SK-N-SH (cell line): ENCODE data around the gene PADI4. TPM values are rescaled to one million over a fixed set of nuclear protein-coding genes. Genes with fewer than 3 reads are reported as not detected.

ENCODE experiments used
- CTCF ChIA-PET: fragments of 300-600, 350-600 bp; formaldehyde crosslinking; extraction: SDS; loops from one replicate; lab custom pipeline; 2021; lab: Yijun Ruan, JAX
- POLR2A ChIA-PET: fragments of 350-600 bp; sonication (Branson Sonifier 250); formaldehyde crosslinking; extraction: SDS; loops from one replicate; lab custom pipeline; 2020; ENCODE audit warnings: antibody characterized with exemption, inconsistent platforms; lab: Yijun Ruan, JAX
- DNase-seq: peaks from one replicate; pipeline ENCODE4 v3.0.0; 2012
- H2AFZ ChIP-seq: fragments of 200-600 bp; sonication (generic); 2 replicates; pipeline ENCODE4 v1.8.1; 2016; ENCODE audit warnings: antibody characterized with exemption, mild to moderate bottlenecking, low read depth
- H3F3A ChIP-seq: fragments of 200-600 bp; sonication (generic); replicated peaks from 2 replicates; pipeline ENCODE3; 2016; ENCODE audit warnings: antibody characterized with exemption, mild to moderate bottlenecking; ENCODE audit not compliant: insufficient read depth
- H3K27ac ChIP-seq, 2 experiments: fragments of 200-500 bp in 1 of 2; fragments of 200-600 bp in 1 of 2; sonication (Bioruptor generic) in 1 of 2; sonication (generic), shearing (Covaris generic) in 1 of 2; 2 replicates each; pipeline versions ENCODE4 v1.5.1 to v1.6.1; 2014 to 2016; ENCODE audit warnings: low read depth in 2 of 2, inconsistent platforms in 1 of 2, low read length in 1 of 2, mild to moderate bottlenecking in 1 of 2, mixed read lengths in 1 of 2
- H3K27me3 ChIP-seq: fragments of 200-600 bp; sonication (generic), shearing (Covaris generic); 2 replicates; pipeline ENCODE4 v1.6.1; 2016; ENCODE audit warnings: mixed run types; ENCODE audit not compliant: insufficient read depth
- H3K36me3 ChIP-seq, 2 experiments: fragments of 200-500 bp in 1 of 2; fragments of 200-600 bp in 1 of 2; sonication (Bioruptor generic) in 1 of 2; sonication (generic) in 1 of 2; replicated peaks in 1 of 2; 2 replicates each; pipeline versions ENCODE3 to v1.5.1; 2014 to 2016; ENCODE audit warnings: low read length in 1 of 2, mild to moderate bottlenecking in 1 of 2; ENCODE audit not compliant: insufficient read depth in 2 of 2, control insufficient read depth in 1 of 2
- H3K4me1 ChIP-seq, 2 experiments: fragments of 200-500 bp in 1 of 2; fragments of 200-600 bp in 1 of 2; sonication (Bioruptor generic) in 1 of 2; sonication (generic), shearing (Covaris generic) in 1 of 2; 2 replicates each; pipeline versions ENCODE4 v1.5.1 to v1.6.1; 2014 to 2016; ENCODE audit warnings: low read depth in 1 of 2, low read length in 1 of 2, mixed run types in 1 of 2; ENCODE audit not compliant: insufficient read depth in 2 of 2, control insufficient read depth in 1 of 2
- H3K4me2 ChIP-seq: fragments of 200-600 bp; sonication (generic), shearing (Covaris generic); 2 replicates; pipeline ENCODE4 v1.6.1; 2017; ENCODE audit warnings: mixed run types
- H3K4me3 ChIP-seq, 2 experiments: fragments of 200-500 bp in 1 of 2; fragments of 200-600 bp in 1 of 2; sonication (Bioruptor generic) in 1 of 2; sonication (generic), shearing (Covaris generic) in 1 of 2; 2 replicates each; pipeline versions ENCODE4 v1.5.1 to v1.8.1; 2014 to 2016; ENCODE audit warnings: low read depth in 2 of 2, inconsistent platforms in 1 of 2, low read length in 1 of 2, mild to moderate bottlenecking in 1 of 2, mixed read lengths in 1 of 2, moderate library complexity in 1 of 2
- H3K79me2 ChIP-seq: fragments of 200-600 bp; sonication (generic); 2 replicates; pipeline ENCODE4 v1.8.1; 2017; ENCODE audit warnings: mild to moderate bottlenecking; ENCODE audit not compliant: insufficient read depth
- H3K9ac ChIP-seq: fragments of 200-600 bp; sonication (generic); 2 replicates; pipeline ENCODE4 v1.6.1; 2017; ENCODE audit warnings: mixed run types
- H3K9me2 ChIP-seq: fragments of 200-600 bp; sonication (generic); 2 replicates; pipeline ENCODE4 v1.6.1; 2017; ENCODE audit warnings: mixed run types
- H3K9me3 ChIP-seq: fragments of 200-600 bp; sonication (generic); 2 replicates; pipeline ENCODE4 v1.6.1; 2017; ENCODE audit warnings: mixed run types, mild to moderate bottlenecking, moderate library complexity
- H4K20me1 ChIP-seq: fragments of 200-600 bp; sonication (generic); 2 replicates; pipeline ENCODE4 v1.6.1; 2017; ENCODE audit warnings: mild to moderate bottlenecking, mixed run types; ENCODE audit not compliant: insufficient read depth
- CHD2 ChIP-seq: fragments of 150-350 bp; IDR thresholded peaks from 2 replicates; pipeline ENCODE4 v1.6.1; 2018; ENCODE audit warnings: low read length; ENCODE audit not compliant: partially characterized antibody
- CTCF ChIP-seq: fragments of 200-600 bp; sonication (generic); IDR thresholded peaks from 2 replicates; pipeline ENCODE4 v1.6.1; 2017; ENCODE audit warnings: antibody characterized with exemption, mild to moderate bottlenecking, moderate library complexity
- ELF1 ChIP-seq: IDR thresholded peaks from 2 replicates; pipeline ENCODE4 v1.4.0; 2012
- EP300 ChIP-seq, 2 experiments: IDR thresholded peaks; 2 replicates each; pipeline versions ENCODE4 v1.4.0 to v1.6.1; 2012; ENCODE audit warnings: borderline replicate concordance in 1 of 2, low read depth in 1 of 2, low read length in 1 of 2
- EZH2phosphoT487 ChIP-seq: fragments of 200-600 bp; sonication (generic); IDR thresholded peaks from 2 replicates; pipeline ENCODE4 v1.6.1; 2017; ENCODE audit warnings: low read depth, mixed run types, mild to moderate bottlenecking, antibody characterized with exemption, moderate library complexity, borderline replicate concordance
- FOSL2 ChIP-seq: IDR thresholded peaks from 2 replicates; pipeline ENCODE4 v1.4.0; 2012; ENCODE audit warnings: low read depth, mild to moderate bottlenecking, moderate library complexity, borderline replicate concordance
- FOXJ3 ChIP-seq: sonication (generic); formaldehyde crosslinking; IDR thresholded peaks from 2 replicates; pipeline ENCODE4 v1.5.1; 2020; ENCODE audit warnings: mild to moderate bottlenecking, missing genetic modification reagents
- FOXM1 ChIP-seq: IDR thresholded peaks from 2 replicates; pipeline ENCODE4 v1.4.0; 2012; ENCODE audit warnings: low read depth, mild to moderate bottlenecking
- GABPA ChIP-seq: IDR thresholded peaks from 2 replicates; pipeline ENCODE4 v1.4.0; 2012; ENCODE audit warnings: low read depth, mild to moderate bottlenecking
- GATA2 ChIP-seq: sonication (generic); formaldehyde crosslinking; IDR thresholded peaks from 2 replicates; pipeline ENCODE4 v1.5.0; 2020; ENCODE audit warnings: mild to moderate bottlenecking, missing genetic modification reagents
- JUND ChIP-seq: IDR thresholded peaks from 2 replicates; pipeline ENCODE4 v1.4.0; 2012
- MAX ChIP-seq: IDR thresholded peaks from 2 replicates; pipeline ENCODE4 v1.4.0; 2012; ENCODE audit warnings: low read depth
- MEF2A ChIP-seq: IDR thresholded peaks from 2 replicates; pipeline ENCODE4 v1.4.0; 2012; ENCODE audit warnings: low read depth, borderline replicate concordance
- NFIC ChIP-seq: IDR thresholded peaks from 2 replicates; pipeline ENCODE4 v1.4.0; 2012; ENCODE audit warnings: borderline replicate concordance
- NRF1 ChIP-seq: IDR thresholded peaks from 2 replicates; pipeline ENCODE4 v1.6.1; 2012; ENCODE audit warnings: low read depth, mild to moderate bottlenecking, low read length
- RAD21 ChIP-seq: IDR thresholded peaks from 2 replicates; pipeline ENCODE4 v1.6.1; 2012; ENCODE audit warnings: mild to moderate bottlenecking, low read length
- RFX5 ChIP-seq: IDR thresholded peaks from 2 replicates; pipeline ENCODE4 v1.6.1; 2012; ENCODE audit warnings: mild to moderate bottlenecking, improper control_type of control experiment, low read length
- RXRA ChIP-seq: IDR thresholded peaks from 2 replicates; pipeline ENCODE4 v1.4.0; 2012; ENCODE audit warnings: low read depth, mild to moderate bottlenecking, borderline replicate concordance
- SMC3 ChIP-seq: IDR thresholded peaks from 2 replicates; pipeline ENCODE4 v1.6.1; 2012; ENCODE audit warnings: low read depth, low read length, improper control_type of control experiment
- TCF12 ChIP-seq: IDR thresholded peaks from 2 replicates; pipeline ENCODE4 v1.4.0; 2012
- TEAD4 ChIP-seq: IDR thresholded peaks from 2 replicates; pipeline ENCODE4 v1.4.0; 2012; ENCODE audit warnings: mild to moderate bottlenecking, borderline replicate concordance; ENCODE audit not compliant: insufficient read depth
- YY1 ChIP-seq: IDR thresholded peaks from 2 replicates; pipeline ENCODE4 v1.4.0; 2012; ENCODE audit warnings: low read depth, mild to moderate bottlenecking
- ZBTB33 ChIP-seq: IDR thresholded peaks from 2 replicates; pipeline ENCODE4 v1.4.0; 2012; ENCODE audit warnings: low read depth, borderline replicate concordance
- WGBS: methylation state at CpG from one replicate; pipeline ENCODE4 v1.1.6; 2017; ENCODE audit warnings: low lambda C conversion rate; 5-methylcytosine and 5-hydroxymethylcytosine counted together
- polyA plus RNA-seq, 3 experiments: library from polyadenylated mRNA; depleted of rRNA; stranded (reverse); fragments of >200 nt; gene quantifications; 2 replicates each; pipeline ENCODE4 v1.2.3, GENCODE V29; 2012

PADI4 gene
- polyA plus RNA-seq, 1 of the 3 experiments (the other 2 are of a cell fraction), result not detected

GRCh38 chr1:17375651-17376050 lies 67.7 kb downstream of the PADI4 start:
- Histone ChIP-seq H3K4me1 (no peaks in the 10 kb centered on the region), H3K9me2 (no peaks in the 10 kb centered on the region), H3K4me3 (no peak overlapping the region), H3K36me3 (no peaks in the 10 kb centered on the region), H3K27me3 (peaks cover 26% of the 10 kb centered on the region; the same call in 1 of the 2 replicates), H2AFZ (no peak overlapping the region), H3F3A (no peaks in the 10 kb centered on the region), H4K20me1 (no peaks in the 10 kb centered on the region), H3K4me2 (no peak overlapping the region), H3K9me3 (no peaks in the 10 kb centered on the region), H3K9ac (no peak overlapping the region), H3K79me2 (no peaks in the 10 kb centered on the region), H3K27ac (no peak overlapping the region)
- 76% methylated on average over 10 of the region's 10 CpGs for WGBS
- TF ChIP-seq JUND (no peak), RFX5 (no peak), RXRA (no peak), MEF2A (no peak), CTCF (no peak), TEAD4 (no peak), MAX (no peak), FOSL2 (no peak), EZH2phosphoT487 (no peak), SMC3 (no peak), ZBTB33 (no peak), RAD21 (no peak), GABPA (no peak), NFIC (no peak)
- DNase-seq, result no peak
- POLR2A ChIA-PET, result no interaction called here
- CTCF ChIA-PET, result interaction anchor here (1.0 to 1.5 kb wide), 2 partner anchors 22 to 40 kb away, joined by 3 to 4 read pairs; no protein-coding TSS in a partner anchor

- no peaks in the 10 kb centered on the region for H4K20me1 ChIP-seq
- peaks cover 33% of the 10 kb centered on the region; the same call in 1 of the 2 replicates for H3K27me3 ChIP-seq
- ChIA-PET CTCF (interaction anchor here (1.1 kb wide), 1 partner anchor 140 kb away, joined by 5 read pairs; no protein-coding TSS in a partner anchor), POLR2A (no interaction called here)
- no peaks in the 10 kb centered on the region for H3K4me1 ChIP-seq
- TF ChIP-seq TCF12 (no peak), MAX (no peak), CHD2 (no peak), GATA2 (CRISPR knock-in tag) (no peak), FOXJ3 (CRISPR knock-in tag) (no peak), YY1 (no peak), FOSL2 (no peak), FOXM1 (no peak), ZBTB33 (no peak), ELF1 (no peak), EP300 (IDR thresholded peaks at IDR 0.05; ENCODE audit: borderline replicate concordance in 1 of 2, low read depth in 1 of 2, low read length in 1 of 2) (no peak), NRF1 (no peak), RXRA (no peak)
- no peaks in the 10 kb centered on the region for H3K79me2 ChIP-seq
- no peaks in the 10 kb centered on the region for H3K9me3 ChIP-seq
- H3K4me3 ChIP-seq, result no peak overlapping the region
- WGBS, result 60% methylated on average over 16 of the region's 16 CpGs
- no peak overlapping the region for H3K27ac ChIP-seq
- H3K9ac ChIP-seq, result no peak overlapping the region
- no peak overlapping the region for H3K4me2 ChIP-seq
- no peak for DNase-seq
- no peak overlapping the region for H2AFZ ChIP-seq
- no peaks in the 10 kb centered on the region for H3F3A ChIP-seq
- H3K36me3 ChIP-seq, result no peaks in the 10 kb centered on the region
- no peaks in the 10 kb centered on the region for H3K9me2 ChIP-seq
Measured at GRCh38 chr1:17377325-17377953, 69.4 kb downstream of the PADI4 start.
